Left lung (tissue), 10 donors: ENCODE results near the gene STUB1. TPM values are rescaled to one million over a fixed set of nuclear protein-coding genes. Genes with fewer than 3 reads are reported as not detected.
A peak's percentile ranks its signal among the peaks of the same experiment; 100 is the strongest.

ENCODE experiments used
- ATAC-seq: fragments of 200-7000 bp; cut with Tn5 transposase; one replicate; pipeline ENCODE4 v1.9.1; 2020; ENCODE audit warnings: moderate library complexity
- DNase-seq, 4 donors: peaks; one replicate each; pipeline ENCODE4 v3.0.0-alpha.2; 2013 to 2020
- H3K27ac ChIP-seq, 2 donors: fragments of 200-600 bp; sonication (generic) in 1 of 2; one replicate each; pipeline versions ENCODE4 v1.5.0 to v1.8.0; 2020 to 2021
- H3K27me3 ChIP-seq, 2 donors: fragments of 200-600 bp; sonication (generic) in 1 of 2; one replicate each; pipeline versions ENCODE4 v1.5.0 to v1.8.0; 2020 to 2021
- H3K36me3 ChIP-seq, 2 donors: fragments of 200-600 bp; sonication (generic) in 1 of 2; one replicate each; pipeline versions ENCODE4 v1.5.0 to v1.8.0; 2020 to 2021
- H3K4me1 ChIP-seq, 2 donors: fragments of 200-600 bp; one replicate each; pipeline ENCODE4 v1.8.0; 2021
- H3K4me3 ChIP-seq, 2 donors: fragments of 200-600 bp; sonication (generic) in 1 of 2; one replicate each; pipeline versions ENCODE4 v1.5.0 to v1.8.0; 2020 to 2021; ENCODE audit warnings: mild to moderate bottlenecking in 1 of 2
- H3K9me3 ChIP-seq, 2 donors: fragments of 200-600 bp; sonication (generic) in 1 of 2; one replicate each; pipeline versions ENCODE4 v1.5.0 to v1.8.0; 2020 to 2021
- CTCF ChIP-seq, 2 donors: fragments of 200-600 bp; sonication (generic) in 1 of 2; IDR thresholded peaks; one replicate each; pipeline versions ENCODE4 v1.5.0 to v1.8.0; 2021; ENCODE audit warnings: antibody characterized with exemption in 2 of 2
- intact Hi-C, 2 donors: fragments of 100-400 bp; cut with DNase I; formaldehyde crosslinking; loops; one replicate each; pipeline versions ENCODE4 v1.11.2 to v1.14.2; 2022
- polyA plus RNA-seq, 6 donors: library from polyadenylated mRNA; unstranded; fragments of 120-200 nt; gene quantifications; one replicate each; pipeline ENCODE4 v1.2.1, GENCODE V29; 2013; ENCODE audit not compliant: insufficient read length in 6 of 6
- total RNA-seq, 2 donors: library from RNA; stranded (reverse); fragmentation: NEBNext Ultra II Directional; extraction: Animal tissue kit (Norgen Biotek cat#: 25700); gene quantifications; one replicate each; pipeline ENCODE4 v1.2.1, GENCODE V29; 2021
- donor health status: DM: no; HTN: yes; CAD: no.
- donor health status: DM: no; HTN: no; CAD: no.

The STUB1 gene
- total and polyA plus RNA-seq, 8 donors: 92.9 to 143 (median 108) TPM

- no peak for DNase-seq
- no peak for ATAC-seq
- TF ChIP-seq CTCF (IDR thresholded peaks at IDR 0.05): no peak
- peaks cover 0 to 33% of the 10 kb centered on the region in 2 donors for H3K27me3 ChIP-seq
- no peak within 1 kb of the TSS for H3K27ac ChIP-seq
- intact Hi-C loops: no loop called here
- H3K4me3 ChIP-seq: no peak within 1 kb of the TSS
- peaks cover 11 to 34% of the 10 kb centered on the region in 2 donors for H3K4me1 ChIP-seq
- no peaks in the 10 kb centered on the region for H3K9me3 ChIP-seq
- peaks cover 0 to 45% of the 10 kb centered on the region in 2 donors for H3K36me3 ChIP-seq
These were observed 5.0 kb upstream of the STUB1 start, which contains the start of gene RHBDL1 for GRCh38 chr16:674968-675883. Gene RHBDL1, plus strand, starts transcription at chr16:675671. Its CDS starts 120 bp downstream, at chr16:675791.

GRCh38 chr16:675884-676564 is 4.2 kb upstream of the STUB1 start:
- peaks cover 14 to 38% of the 10 kb centered on the region in 2 donors for H3K4me1 ChIP-seq

GRCh38 chr16:676565-676902 is 3.7 kb upstream of the STUB1 start:
- intact Hi-C loops: no loop called here
- DNase-seq (no peak), ATAC-seq (no peak)
- Histone ChIP-seq H3K4me3 (no peak overlapping the region), H3K27ac (no peak overlapping the region), H3K27me3 (peaks cover 0 to 33% of the 10 kb centered on the region in 2 donors), H3K9me3 (no peaks in the 10 kb centered on the region), H3K4me1 (peaks cover 19 to 43% of the 10 kb centered on the region in 2 donors), H3K36me3 (peaks cover 0 to 36% of the 10 kb centered on the region in 2 donors)
- TF ChIP-seq CTCF (IDR thresholded peaks at IDR 0.05): no peak

More at GRCh38 chr16:675884-676564, 4.2 kb upstream of the STUB1 start:
- Histone ChIP-seq H3K36me3 (peaks cover 0 to 38% of the 10 kb centered on the region in 2 donors), H3K4me3 (no peak overlapping the region), H3K9me3 (no peaks in the 10 kb centered on the region), H3K27me3 (peaks cover 0 to 33% of the 10 kb centered on the region in 2 donors), H3K27ac (no peak overlapping the region)
- DNase-seq (no peak), ATAC-seq (no peak)
- intact Hi-C loops: no loop called here
- no peak for TF ChIP-seq CTCF (IDR thresholded peaks at IDR 0.05)

GRCh38 chr16:676913-677312 is 3.3 kb upstream of the STUB1 start:
- H3K4me3 ChIP-seq: no peak overlapping the region
- H3K27ac ChIP-seq: no peak overlapping the region
- H3K36me3 ChIP-seq: peaks cover 0 to 36% of the 10 kb centered on the region in 2 donors
- peak in 2 of 4 donors; percentile 57 to 78 for DNase-seq
- no peaks in the 10 kb centered on the region for H3K9me3 ChIP-seq
- no peak for TF ChIP-seq CTCF (IDR thresholded peaks at IDR 0.05)
- peak; percentile 28 for ATAC-seq
- peaks cover 0 to 33% of the 10 kb centered on the region in 2 donors for H3K27me3 ChIP-seq
- intact Hi-C loops: no loop called here
- peaks cover 23 to 47% of the 10 kb centered on the region in 2 donors for H3K4me1 ChIP-seq
